GM23248 (cell line): ENCODE results near the gene RASAL2.

Experiments used
- EZH2 ChIP-seq: fragments of 200-600 bp; sonication (generic); IDR thresholded peaks from 2 replicates; pipeline ENCODE4 v1.6.1; 2018; ENCODE audit warnings: antibody characterized with exemption, mild to moderate bottlenecking; ENCODE audit not compliant: insufficient read depth, poor library complexity, severe bottlenecking
- EZH2phosphoT487 ChIP-seq: fragments of 200-600 bp; sonication (generic); IDR thresholded peaks from 2 replicates; pipeline ENCODE4 v1.6.1; 2018; ENCODE audit warnings: antibody characterized with exemption, moderate library complexity, mild to moderate bottlenecking, low read depth; ENCODE audit not compliant: insufficient read depth

GRCh38 chr1:178155481-178156255 is 61.8 kb downstream of the RASAL2 start:
- TF ChIP-seq EZH2phosphoT487 = no peak
- TF ChIP-seq EZH2 = no peak
